H1 (cell line): ENCODE data around the gene CASK.
"Not testable (repeated sequence)": the region's sequence is repeated elsewhere in the genome, so short reads cannot be mapped to it uniquely, and the experiment has no call there.

Source experiments
- BRCA1 ChIP-seq: IDR thresholded peaks from 2 replicates; pipeline ENCODE4 v1.6.1; 2012; ENCODE audit warnings: low read depth, low read length, improper control_type of control experiment
- CBX8 ChIP-seq: fragments of 300-800, 300-1000 bp; sonication (generic); IDR thresholded peaks from 2 replicates; pipeline ENCODE4 v1.7.1; 2016; ENCODE audit warnings: low read depth, low read length, borderline replicate concordance
- CHD2 ChIP-seq: IDR thresholded peaks from 2 replicates; pipeline ENCODE4 v1.6.1; 2012; ENCODE audit warnings: low read length, improper control_type of control experiment
- CTCF ChIP-seq, 3 experiments: IDR thresholded peaks; 1 replicate in 2 of 3; 2 replicates in 1 of 3; pipeline versions ENCODE4 v1.5.1 to v1.6.1; 2011; ENCODE audit warnings: low read length in 3 of 3, mild to moderate bottlenecking in 3 of 3, inconsistent platforms in 2 of 3, low read depth in 1 of 3, moderate library complexity in 1 of 3; ENCODE audit not compliant: insufficient read depth in 1 of 3; ENCODE audit errors: control extremely low read depth in 1 of 3
- GTF2F1 ChIP-seq: IDR thresholded peaks from 2 replicates; pipeline ENCODE4 v1.6.1; 2012; ENCODE audit warnings: low read depth, low read length, improper control_type of control experiment, borderline replicate concordance
- JUN ChIP-seq: IDR thresholded peaks from 2 replicates; pipeline ENCODE4 v1.6.1; 2011; ENCODE audit warnings: low read depth, mild to moderate bottlenecking, improper control_type of control experiment, low read length
- POLR2A ChIP-seq, 2 experiments: IDR thresholded peaks; 1 replicate in 1 of 2; 2 replicates in 1 of 2; pipeline ENCODE4 v1.6.1; 2011; ENCODE audit warnings: low read depth in 2 of 2, low read length in 2 of 2, mild to moderate bottlenecking in 2 of 2; ENCODE audit errors: control extremely low read depth in 1 of 2
- POLR2AphosphoS5 ChIP-seq: IDR thresholded peaks from 2 replicates; pipeline ENCODE4 v1.6.1; 2011; ENCODE audit warnings: low read depth, low read length
- RAD21 ChIP-seq, 2 experiments: IDR thresholded peaks in 1 of 2; conservative IDR thresholded peaks in 1 of 2; 2 replicates each; pipeline ENCODE4 v1.6.1; 2011; ENCODE audit warnings: low read depth in 2 of 2, low read length in 2 of 2, improper control_type of control experiment in 1 of 2, inconsistent platforms in 1 of 2, mild to moderate bottlenecking in 1 of 2, moderate library complexity in 1 of 2
- RBBP5 ChIP-seq: IDR thresholded peaks from 2 replicates; pipeline ENCODE4 v1.7.1; 2012; ENCODE audit warnings: low read depth, mild to moderate bottlenecking, inconsistent platforms, low read length, moderate library complexity, borderline replicate concordance
- SAP30 ChIP-seq: fragments of 300-600 bp; sonication (generic); IDR thresholded peaks from 2 replicates; pipeline ENCODE4 v1.7.1; 2012; ENCODE audit warnings: low read length, moderate library complexity, mild to moderate bottlenecking, inconsistent platforms; ENCODE audit not compliant: insufficient read depth, insufficient replicate concordance
- SIN3A ChIP-seq, 2 experiments: IDR thresholded peaks in 1 of 2; conservative IDR thresholded peaks in 1 of 2; 2 replicates each; pipeline ENCODE4 v1.6.1; 2011 to 2012; ENCODE audit warnings: low read length in 2 of 2, improper control_type of control experiment in 1 of 2, low read depth in 1 of 2, mild to moderate bottlenecking in 1 of 2
- TAF1 ChIP-seq: IDR thresholded peaks from 2 replicates; pipeline ENCODE4 v1.6.1; 2011; ENCODE audit warnings: mild to moderate bottlenecking, low read depth, low read length
- YY1 ChIP-seq: IDR thresholded peaks from 2 replicates; pipeline ENCODE4 v1.6.1; 2011; ENCODE audit warnings: low read depth, mild to moderate bottlenecking, low read length

GRCh38 chrX:41512853-41513252, 410.5 kb downstream of the CASK start:
- TF ChIP-seq CTCF (IDR thresholded peaks at IDR 0.05; ENCODE audit: control extremely low read depth in 1 of 3, insufficient read depth in 1 of 3, low read depth in 1 of 3, low read length in 3 of 3); CBX8; BRCA1; RBBP5; YY1; POLR2A (IDR thresholded peaks at IDR 0.05; ENCODE audit: control extremely low read depth in 1 of 2, low read depth in 2 of 2, low read length in 2 of 2); POLR2AphosphoS5; RAD21 (IDR thresholded peaks at IDR 0.05 in 1 of 2, conservative IDR thresholded peaks at IDR 0.05 in 1 of 2; ENCODE audit: low read depth in 2 of 2, low read length in 2 of 2); JUN; GTF2F1; TAF1; SAP30; CHD2; SIN3A (conservative IDR thresholded peaks at IDR 0.05 in 1 of 2, IDR thresholded peaks at IDR 0.05 in 1 of 2; ENCODE audit: low read depth in 1 of 2, low read length in 2 of 2): not testable (repeated sequence)
